ENCODE results near the gene HINT2.

HINT2 gene

GRCh38 chr9:35856882-35857281 lies 42.0 kb upstream of the HINT2 start:
- no peak overlapping the region for H3K4me3 ChIP-seq (ENCODE audit: low read depth, low read length)
- no peak for TF ChIP-seq CTCF (IDR thresholded peaks at IDR 0.05; ENCODE audit: low read depth, low read length)

- TF ChIP-seq CTCF (IDR thresholded peaks at IDR 0.05; ENCODE audit: low read depth, low read length): no peak
- no peak overlapping the region for H3K4me3 ChIP-seq (ENCODE audit: low read depth, low read length)
Observed at GRCh38 chr9:35856206-35856605, 41.4 kb upstream of the HINT2 start.

DNA sequence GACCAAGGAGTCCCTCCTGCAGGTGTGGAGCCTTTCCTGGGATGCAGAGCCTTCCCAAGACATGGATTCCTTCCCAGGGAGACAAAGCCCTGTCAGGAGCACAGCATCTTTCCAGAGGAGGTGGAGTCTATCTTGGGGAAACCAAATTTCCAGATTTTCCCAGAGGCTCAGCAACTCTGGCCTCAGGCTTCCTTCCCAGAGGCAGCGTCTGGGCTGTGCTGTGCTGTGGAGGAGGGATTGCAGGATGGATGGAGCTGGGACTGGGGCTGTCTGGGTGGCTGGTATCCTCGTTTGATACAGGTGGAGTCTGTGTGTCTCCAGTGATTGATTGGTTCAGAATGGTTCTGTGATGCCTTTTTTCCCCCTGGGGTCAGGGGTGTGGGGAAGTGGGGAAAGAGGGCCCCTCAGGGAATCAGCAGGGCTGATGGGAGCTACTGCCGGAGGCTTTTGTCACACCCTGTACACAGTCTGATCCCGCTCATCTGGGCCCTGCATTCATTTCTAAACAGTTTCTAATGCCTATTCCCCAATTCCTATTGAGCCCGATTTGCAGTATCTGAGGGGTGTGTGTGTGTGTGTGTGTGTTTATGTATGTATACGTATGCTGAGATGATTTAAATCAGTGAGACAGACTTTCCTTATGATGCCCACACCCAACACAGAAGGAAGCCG lies 39.4 kb upstream of the HINT2 start:
- no peak overlapping the region for H3K4me3 ChIP-seq (ENCODE audit: low read depth, low read length)
- TF ChIP-seq CTCF (IDR thresholded peaks at IDR 0.05; ENCODE audit: low read depth, low read length): no peak

- H3K4me3 ChIP-seq (ENCODE audit: low read depth, low read length): no peak overlapping the region
- TF ChIP-seq CTCF (IDR thresholded peaks at IDR 0.05; ENCODE audit: low read depth, low read length): no peak
Observed at GRCh38 chr9:35852876-35853865, 38.3 kb upstream of the HINT2 start.

- TF ChIP-seq CTCF (IDR thresholded peaks at IDR 0.05; ENCODE audit: low read depth, low read length): no peak
- H3K4me3 ChIP-seq (ENCODE audit: low read depth, low read length): no peak overlapping the region
Observed at GRCh38 chr9:35852267-35852815, 37.5 kb upstream of the HINT2 start.

DNA sequence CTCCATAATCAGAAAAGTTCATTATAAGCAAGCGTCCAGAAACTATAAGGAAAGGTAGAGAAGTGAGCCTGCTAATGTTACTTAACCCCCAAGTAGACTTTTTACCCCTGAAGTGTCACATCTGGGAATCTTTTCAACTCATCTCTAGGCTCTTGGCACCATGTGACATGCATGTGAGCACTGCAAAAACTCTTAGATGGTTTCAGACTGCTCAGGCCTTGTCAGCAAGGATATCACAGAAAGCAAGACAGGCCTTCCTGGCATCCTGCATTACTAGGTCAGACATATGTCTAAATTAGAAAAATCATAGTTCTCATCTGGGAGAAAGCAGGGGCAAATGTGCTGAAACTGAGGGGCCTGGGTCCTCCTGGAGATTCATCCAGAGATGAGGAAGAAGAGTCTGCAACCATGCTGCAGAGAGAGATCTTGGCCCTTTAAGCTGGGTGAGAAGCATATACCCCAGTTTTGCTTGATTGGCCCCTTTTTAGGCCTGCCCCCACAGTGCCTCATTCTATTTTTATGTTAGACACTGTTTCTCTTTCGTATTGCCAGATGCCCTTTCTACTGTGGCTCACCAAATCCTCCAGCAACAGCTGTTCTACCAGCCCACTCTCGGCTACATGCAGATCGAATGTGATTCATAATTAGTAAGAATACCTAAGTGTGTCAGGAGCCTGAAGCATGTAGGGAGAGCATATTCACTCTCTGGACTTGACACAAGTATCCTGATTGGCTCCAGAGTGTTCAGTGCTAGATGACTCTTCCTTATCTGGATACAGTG lies 33.1 kb upstream of the HINT2 start:
- H3K4me3 ChIP-seq (ENCODE audit: low read depth, low read length): no peak overlapping the region
- TF ChIP-seq CTCF (IDR thresholded peaks at IDR 0.05; ENCODE audit: low read depth, low read length): no peak

All from WI38 (cell line).